ENCODE data around the gene PRSS48. TPM values are rescaled to one million over a fixed set of nuclear protein-coding genes. Genes with fewer than 3 reads are reported as not detected.

The PRSS48 gene
- total and polyA plus RNA-seq, 4 donors = 0.64 TPM; not detected in 3

GRCh38 chr4:151325111-151325948 is 48.4 kb downstream of the PRSS48 start, which contains the start of gene SH3D19:
TSS of gene SH3D19 (minus strand) at chr4:151325605. CDS start at chr4:151325352, 253 bp downstream.
- no peaks in the 10 kb centered on the region for H3K27me3 ChIP-seq (ENCODE audit: control insufficient read depth in 4 of 4, insufficient read depth in 4 of 4, low read length in 3 of 4)
- TF ChIP-seq FOXA2 (IDR thresholded peaks at IDR 0.05) = peak; percentile 90
- peak; percentile 100 for TF ChIP-seq MAX (IDR thresholded peaks at IDR 0.05)
- peak in 1 of 2 donors; percentile 96 for TF ChIP-seq EGR1 (IDR thresholded peaks at IDR 0.05; ENCODE audit: low read depth in 2 of 2)
- peak; percentile 83 to 88 for TF ChIP-seq JUND (IDR thresholded peaks at IDR 0.05)
- TF ChIP-seq TAF1 (conservative IDR thresholded peaks at IDR 0.05) = peak; percentile 74
- TF ChIP-seq HNF4A (conservative IDR thresholded peaks at IDR 0.05) = peak; percentile 89 to 94
- TF ChIP-seq FOXA1 (IDR thresholded peaks at IDR 0.05) = peak; percentile 90
- TF ChIP-seq YY1 (IDR thresholded peaks at IDR 0.05) = peak; percentile 80
- peak; percentile 58 for TF ChIP-seq ATF3 (IDR thresholded peaks at IDR 0.05)
- peak in 1 of 2 donors; percentile 79 for TF ChIP-seq GABPA (IDR thresholded peaks at IDR 0.05 in 1 of 2, conservative IDR thresholded peaks at IDR 0.05 in 1 of 2)
- TF ChIP-seq RXRA (IDR thresholded peaks at IDR 0.05) = peak; percentile 96 to 98
- TF ChIP-seq HNF4G (IDR thresholded peaks at IDR 0.05) = peak; percentile 83
- peak; percentile 72 for TF ChIP-seq ZBTB33 (IDR thresholded peaks at IDR 0.05)
- peak; percentile 78 for TF ChIP-seq NR2F2 (IDR thresholded peaks at IDR 0.05)
- no peak for TF ChIP-seq CTCF (IDR thresholded peaks at IDR 0.05; ENCODE audit: low read depth, low read length, missing input control)
- peak; percentile 85 for TF ChIP-seq REST (IDR thresholded peaks at IDR 0.05)
- TF ChIP-seq SP1 (IDR thresholded peaks at IDR 0.05) = peak; percentile 99
- TF ChIP-seq RAD21 (IDR thresholded peaks at IDR 0.05) = peak; percentile 50 to 63
- 2% methylated on average over 88 of the region's 88 CpGs for WGBS
- peak within 1 kb of the TSS; percentile 72 to 93 for H3K9ac ChIP-seq (ENCODE audit: low read depth in 1 of 2, low read length in 2 of 2)
- H3K36me3 ChIP-seq (ENCODE audit: control insufficient read depth in 4 of 4, insufficient read depth in 3 of 4, low read depth in 1 of 4, low read length in 3 of 4) = no peaks in the 10 kb centered on the region
- DNase-seq (ENCODE audit: low spot score) = peak; percentile 65
- peak within 1 kb of the TSS; percentile 97 for H3K27ac ChIP-seq (ENCODE audit: low read depth in 1 of 2, low read length in 2 of 2)
- peaks cover 2 to 42% (median 22%) of the 10 kb centered on the region in 4 donors for H3K4me1 ChIP-seq (ENCODE audit: control insufficient read depth in 4 of 4, insufficient read depth in 4 of 4, low read length in 3 of 4)
- H3K4me3 ChIP-seq (ENCODE audit: low read depth in 1 of 3, low read length in 3 of 3) = peak within 1 kb of the TSS; percentile 48 to 72 (median 62)
- H3K9me3 ChIP-seq (ENCODE audit: control insufficient read depth in 4 of 4, low read length in 3 of 4) = no peaks in the 10 kb centered on the region

Measured in liver (tissue), 9 donors.